ENCODE measurements around the gene DLG1.

Gene DLG1

DNA sequence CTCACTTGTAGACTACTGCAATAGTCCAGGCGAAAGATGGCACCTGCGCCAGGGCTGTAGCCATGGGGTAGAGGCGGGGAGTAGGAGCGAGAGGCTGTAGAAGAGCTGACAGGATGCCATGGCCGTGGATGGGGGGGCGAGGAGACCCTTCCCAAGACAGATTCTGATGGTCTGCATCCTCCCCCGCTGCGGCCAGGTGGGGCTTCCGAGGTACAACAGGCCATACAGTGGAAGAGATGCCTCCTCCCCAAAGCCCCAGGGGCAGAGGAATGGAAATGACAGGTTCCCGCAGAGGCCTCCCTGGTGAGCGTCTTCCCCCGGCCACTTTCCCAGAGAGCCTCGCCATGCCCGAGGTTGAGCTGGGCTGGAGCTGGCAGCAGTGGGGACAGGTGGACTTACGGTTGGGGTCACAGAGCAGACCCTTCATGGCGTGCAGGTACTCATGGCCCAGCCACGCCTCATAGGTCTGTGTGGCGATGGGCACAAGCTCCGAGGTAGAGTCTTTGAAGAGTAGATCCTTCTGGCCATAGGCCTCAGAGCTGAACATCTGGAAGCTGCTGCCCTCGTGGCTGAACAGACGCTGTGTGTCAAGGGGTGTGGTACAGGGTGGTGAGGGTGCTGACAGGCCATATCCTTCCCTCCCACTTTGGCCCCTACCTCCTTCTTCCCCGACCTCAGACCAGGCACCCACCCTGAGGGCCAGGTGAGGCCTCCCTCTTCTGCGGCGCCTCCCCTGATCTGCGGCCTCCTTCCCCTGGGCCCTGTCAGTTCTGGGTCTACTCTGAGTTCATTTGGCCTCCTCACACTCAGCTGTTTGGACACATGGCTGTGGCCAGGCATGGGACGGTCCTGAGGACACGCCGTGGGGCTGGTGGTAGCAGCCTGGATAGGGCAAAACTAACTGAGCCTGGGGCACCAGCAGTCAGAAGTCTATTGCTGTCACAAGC, 282.3 kb downstream of the DLG1 start:
- H3K4me3 ChIP-seq (ENCODE audit: low read length): no peak overlapping the region
- no peak for DNase-seq (ENCODE audit: low read depth)
- TF ChIP-seq, protein P1, sequence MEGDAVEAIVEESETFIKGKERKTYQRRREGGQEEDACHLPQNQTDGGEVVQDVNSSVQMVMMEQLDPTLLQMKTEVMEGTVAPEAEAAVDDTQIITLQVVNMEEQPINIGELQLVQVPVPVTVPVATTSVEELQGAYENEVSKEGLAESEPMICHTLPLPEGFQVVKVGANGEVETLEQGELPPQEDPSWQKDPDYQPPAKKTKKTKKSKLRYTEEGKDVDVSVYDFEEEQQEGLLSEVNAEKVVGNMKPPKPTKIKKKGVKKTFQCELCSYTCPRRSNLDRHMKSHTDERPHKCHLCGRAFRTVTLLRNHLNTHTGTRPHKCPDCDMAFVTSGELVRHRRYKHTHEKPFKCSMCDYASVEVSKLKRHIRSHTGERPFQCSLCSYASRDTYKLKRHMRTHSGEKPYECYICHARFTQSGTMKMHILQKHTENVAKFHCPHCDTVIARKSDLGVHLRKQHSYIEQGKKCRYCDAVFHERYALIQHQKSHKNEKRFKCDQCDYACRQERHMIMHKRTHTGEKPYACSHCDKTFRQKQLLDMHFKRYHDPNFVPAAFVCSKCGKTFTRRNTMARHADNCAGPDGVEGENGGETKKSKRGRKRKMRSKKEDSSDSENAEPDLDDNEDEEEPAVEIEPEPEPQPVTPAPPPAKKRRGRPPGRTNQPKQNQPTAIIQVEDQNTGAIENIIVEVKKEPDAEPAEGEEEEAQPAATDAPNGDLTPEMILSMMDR (conservative IDR thresholded peaks at IDR 0.05; ENCODE audit: low read length): no peak

DNA sequence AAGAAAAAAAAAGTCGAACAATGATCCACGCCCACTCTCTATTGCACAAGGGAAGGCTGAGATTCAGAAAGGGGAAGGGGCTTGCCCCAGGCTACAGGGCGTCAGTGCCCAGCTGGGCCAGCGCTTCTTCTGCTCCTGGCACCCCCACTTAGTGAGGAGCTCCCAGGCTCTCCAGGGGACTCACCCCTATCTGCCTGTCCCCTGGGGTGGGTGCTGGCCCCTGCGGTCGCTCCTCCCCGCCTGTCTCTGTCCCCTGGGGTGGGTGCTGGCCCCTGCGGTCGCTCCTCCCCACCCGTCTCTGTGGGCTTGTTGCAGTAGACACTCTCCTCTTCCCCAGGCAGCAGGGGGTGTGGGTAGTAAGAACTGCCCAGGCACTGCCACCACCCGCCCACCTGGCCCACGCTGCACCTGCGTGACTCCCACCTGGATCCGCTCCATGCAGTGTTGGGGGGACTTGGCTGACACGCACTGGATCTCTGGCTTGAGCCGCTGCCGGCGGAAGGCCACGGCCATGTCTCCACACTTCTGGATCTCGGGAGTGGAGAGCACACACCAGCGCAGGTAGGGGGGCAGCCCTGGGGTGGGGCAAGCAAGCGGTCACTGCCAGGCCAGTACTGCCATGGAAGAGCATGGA, 283.4 kb downstream of the DLG1 start:
- no peak overlapping the region for H3K4me3 ChIP-seq (ENCODE audit: low read length)
- DNase-seq (ENCODE audit: low read depth): no peak
- TF ChIP-seq, protein P1 (conservative IDR thresholded peaks at IDR 0.05; ENCODE audit: low read length): no peak

DNA sequence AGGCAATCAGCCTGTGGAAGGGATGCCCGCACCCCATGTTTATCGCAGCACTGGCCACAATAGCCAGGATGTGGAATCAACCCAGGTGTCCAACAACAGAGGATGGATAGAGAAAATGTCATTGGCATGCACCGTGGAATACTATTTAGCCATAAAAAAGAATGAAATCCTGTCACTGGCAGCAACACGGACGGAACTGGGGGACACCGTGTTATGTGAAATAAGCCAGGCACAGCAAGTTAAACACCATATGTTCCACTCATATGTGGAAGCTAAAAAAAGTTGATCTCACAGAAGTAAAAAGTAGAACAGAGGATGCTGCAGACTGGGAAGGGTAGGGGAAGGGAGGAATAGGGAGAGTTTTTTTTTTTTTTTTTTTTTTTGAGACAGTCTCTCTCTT, 284.4 kb downstream of the DLG1 start:
- no peak for DNase-seq (ENCODE audit: low read depth)
- TF ChIP-seq, protein P1 (conservative IDR thresholded peaks at IDR 0.05; ENCODE audit: low read length): no peak
- H3K4me3 ChIP-seq (ENCODE audit: low read length): no peak overlapping the region

DNA sequence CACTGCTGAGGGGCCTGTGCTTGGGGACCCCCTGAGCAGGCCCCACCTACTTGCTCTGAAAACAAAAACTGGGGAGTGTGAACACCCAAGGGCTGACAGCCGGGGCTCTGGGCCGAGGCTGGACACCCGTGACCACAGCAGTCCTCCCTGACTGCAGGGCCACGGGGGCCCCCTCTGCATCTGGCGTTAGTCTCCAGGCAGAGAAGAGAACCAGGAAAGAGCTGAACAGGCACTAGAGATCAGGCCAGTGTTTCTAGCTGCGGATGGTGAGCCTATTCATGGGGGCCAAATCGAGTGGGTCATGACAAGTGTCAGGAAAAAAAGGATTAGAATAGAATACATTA, 285.9 kb downstream of the DLG1 start:
- no peak for DNase-seq (ENCODE audit: low read depth)
- H3K4me3 ChIP-seq (ENCODE audit: low read length): no peak overlapping the region
- TF ChIP-seq, protein P1 (conservative IDR thresholded peaks at IDR 0.05; ENCODE audit: low read length): no peak

DNA sequence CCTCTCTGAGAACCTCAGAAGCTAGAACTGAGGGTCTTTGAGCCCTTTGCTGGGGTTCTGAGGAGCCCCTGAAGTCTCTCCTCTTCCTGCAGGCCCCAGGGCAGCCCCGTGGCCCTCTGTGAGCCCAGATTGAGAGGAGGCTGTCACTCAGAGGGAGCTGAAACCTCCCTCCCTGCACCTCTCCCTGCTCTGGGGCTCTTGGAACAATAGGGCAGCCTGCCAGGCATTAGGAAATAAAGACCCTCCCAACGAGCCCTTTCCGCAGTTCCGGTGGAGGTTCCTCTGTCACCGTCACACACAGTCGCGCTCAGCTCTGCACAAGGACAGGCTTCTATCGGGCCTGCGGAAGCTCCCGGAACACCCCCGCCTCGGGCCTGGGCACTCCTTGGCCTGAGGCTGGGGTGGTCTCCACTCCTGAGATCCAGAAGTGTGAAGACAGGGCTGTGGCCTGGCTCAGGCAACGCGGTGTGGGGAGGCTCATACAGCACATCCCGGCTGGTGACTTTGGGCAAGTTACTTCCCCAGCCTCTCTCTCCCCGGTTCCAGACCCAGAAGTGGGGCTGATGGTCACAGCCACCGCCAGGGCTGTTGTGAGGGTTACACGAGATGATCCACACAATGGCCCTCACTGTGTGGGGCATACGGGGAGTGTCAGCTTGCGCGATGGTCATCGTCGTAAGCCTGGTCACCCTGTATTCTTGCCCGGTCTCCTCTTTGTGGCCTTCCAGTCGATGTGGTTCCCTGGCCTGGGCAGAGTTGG, 286.5 kb downstream of the DLG1 start:
- TF ChIP-seq, protein P1 (conservative IDR thresholded peaks at IDR 0.05; ENCODE audit: low read length): no peak
- no peak for DNase-seq (ENCODE audit: low read depth)
- H3K4me3 ChIP-seq (ENCODE audit: low read length): no peak overlapping the region

DNA sequence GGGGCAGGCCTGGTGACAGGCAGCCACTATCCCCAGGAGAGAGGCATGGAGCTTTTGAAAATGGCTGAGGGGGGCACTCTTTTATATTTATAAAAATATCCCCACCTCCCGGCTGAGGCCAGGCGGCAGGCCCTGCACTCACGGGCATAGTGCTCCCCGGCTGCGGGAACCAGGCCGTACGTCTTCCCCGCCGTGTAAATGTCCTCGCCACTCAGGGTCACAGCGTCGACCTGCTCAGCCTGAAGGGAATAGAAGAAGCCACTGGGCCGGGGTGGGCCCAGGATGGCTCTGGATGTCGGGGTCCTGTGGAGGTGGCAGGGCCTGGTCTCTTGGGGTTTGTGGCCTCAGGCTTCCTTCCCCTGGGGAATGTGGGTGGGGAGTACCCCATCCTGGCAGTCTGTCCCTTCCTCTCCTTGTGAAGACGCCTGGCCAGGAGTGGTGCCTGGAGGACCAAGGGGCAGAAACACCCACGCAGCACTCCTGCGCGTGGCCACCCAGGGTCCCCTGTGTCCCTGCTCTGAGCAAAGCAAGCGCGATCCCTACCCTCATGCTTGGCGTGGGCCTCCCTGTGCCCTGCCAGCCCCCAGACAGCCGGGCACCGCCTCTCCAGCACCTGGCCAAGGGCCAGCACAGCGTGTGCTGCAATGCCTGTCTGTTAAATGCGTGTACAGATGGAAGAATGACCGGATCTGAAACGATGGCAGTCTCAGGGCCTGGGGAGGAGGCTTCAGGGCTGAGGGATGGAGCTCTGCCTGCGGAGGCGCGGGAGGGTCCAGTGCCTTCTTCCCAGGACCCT, 287.7 kb downstream of the DLG1 start:
- H3K4me3 ChIP-seq (ENCODE audit: low read length): no peak overlapping the region
- TF ChIP-seq, protein P1 (conservative IDR thresholded peaks at IDR 0.05; ENCODE audit: low read length): no peak
- no peak for DNase-seq (ENCODE audit: low read depth)
